WTC11 (cell line): ENCODE measurements around the gene USP7. TPM values are rescaled to one million over a fixed set of nuclear protein-coding genes. Genes with fewer than 3 reads are reported as not detected.

Source experiments
- ATAC-seq: fragments of 200-7000 bp; cut with Tn5 transposase; 2 replicates; pipeline ENCODE4 v1.10.0; 2021; ENCODE audit warnings: mild to moderate bottlenecking, moderate library complexity
- CTCF ChIA-PET: fragments of 300-600 bp; sonication (Branson Sonifier 250); formaldehyde crosslinking; loops from one replicate; lab custom pipeline; 2021; ENCODE audit warnings: antibody characterized with exemption; lab: Charles Lee
- POLR2A ChIA-PET: fragments of 350-600 bp; sonication (Branson Sonifier 250); formaldehyde crosslinking; loops from one replicate; lab custom pipeline; 2021; ENCODE audit warnings: antibody characterized with exemption; lab: Charles Lee
- DNase-seq: peaks from one replicate; pipeline ENCODE4 v3.0.0; 2021; ENCODE audit warnings: low spot score
- H3K27ac Mint-ChIP-seq: 2 replicates; pipeline ENCODE4 v1.8.0; 2021; ENCODE audit warnings: mixed read lengths
- H3K27me3 Mint-ChIP-seq: 2 replicates; pipeline ENCODE4 v1.8.0; 2021; ENCODE audit warnings: low read depth, mild to moderate bottlenecking, moderate library complexity, mixed read lengths
- H3K36me3 Mint-ChIP-seq: 2 replicates; pipeline ENCODE4 v1.8.0; 2021; ENCODE audit warnings: mixed read lengths
- H3K4me1 Mint-ChIP-seq: 2 replicates; pipeline ENCODE4 v1.8.0; 2022; ENCODE audit warnings: mixed read lengths
- H3K4me3 Mint-ChIP-seq: 2 replicates; pipeline ENCODE4 v1.8.0; 2021; ENCODE audit warnings: mild to moderate bottlenecking, moderate library complexity, mixed read lengths
- H3K9me3 Mint-ChIP-seq: 2 replicates; pipeline ENCODE4 v1.8.0; 2021; ENCODE audit warnings: mixed read lengths
- CREM ChIP-seq: sonication (generic); formaldehyde crosslinking; IDR thresholded peaks from 2 replicates; pipeline ENCODE4 v1.8.1; 2022; ENCODE audit warnings: mild to moderate bottlenecking, missing genetic modification reagents, moderate library complexity
- E2F5 ChIP-seq: sonication (generic); formaldehyde crosslinking; IDR thresholded peaks from 2 replicates; pipeline ENCODE4 v1.8.1; 2022; ENCODE audit warnings: mild to moderate bottlenecking, moderate library complexity, missing genetic modification reagents
- FOXP1 ChIP-seq: sonication (generic); formaldehyde crosslinking; IDR thresholded peaks from 2 replicates; pipeline ENCODE4 v1.8.0; 2022; ENCODE audit warnings: missing genetic modification reagents, mild to moderate bottlenecking, moderate library complexity, borderline replicate concordance
- NFATC4 ChIP-seq: fragments of 250-450 bp; sonication (Bioruptor Pico); IDR thresholded peaks from 2 replicates; pipeline ENCODE4 v1.9.0; 2021; ENCODE audit warnings: mild to moderate bottlenecking
- NR3C1 ChIP-seq: sonication (generic); formaldehyde crosslinking; conservative IDR thresholded peaks from 2 replicates; pipeline ENCODE4 v1.8.1; 2023; ENCODE audit warnings: low read depth, mild to moderate bottlenecking, missing genetic modification reagents
- TCF7 ChIP-seq: sonication (generic); formaldehyde crosslinking; IDR thresholded peaks from 2 replicates; pipeline ENCODE4 v1.8.0; 2022; ENCODE audit warnings: mild to moderate bottlenecking, low read depth, missing genetic modification reagents, moderate library complexity
- USF2 ChIP-seq: sonication (generic); formaldehyde crosslinking; IDR thresholded peaks from 2 replicates; pipeline ENCODE4 v1.8.1; 2023; ENCODE audit warnings: mild to moderate bottlenecking, missing genetic modification reagents, moderate library complexity
- ZBTB21 ChIP-seq: sonication (generic); formaldehyde crosslinking; IDR thresholded peaks from 2 replicates; pipeline ENCODE4 v1.8.1; 2023; ENCODE audit warnings: mild to moderate bottlenecking, missing genetic modification reagents, borderline replicate concordance
- ZNF138 ChIP-seq: sonication (generic); formaldehyde crosslinking; conservative IDR thresholded peaks from 2 replicates; pipeline ENCODE4 v1.8.1; 2022; ENCODE audit warnings: mild to moderate bottlenecking, moderate library complexity, missing genetic modification reagents
- ZNF317 ChIP-seq: sonication (generic); formaldehyde crosslinking; IDR thresholded peaks from 2 replicates; pipeline ENCODE4 v1.8.1; 2023; ENCODE audit warnings: low read depth, mild to moderate bottlenecking, moderate library complexity, missing genetic modification reagents, borderline replicate concordance
- ZNF416 ChIP-seq: fragments of 250-450 bp; sonication (Bioruptor Pico); IDR thresholded peaks from 2 replicates; pipeline ENCODE4 v1.9.0; 2021; ENCODE audit warnings: mild to moderate bottlenecking, inconsistent platforms
- total RNA-seq: library from RNA; stranded (reverse); gene quantifications from 3 replicates; pipeline ENCODE4 v1.2.3, GENCODE V29; 2021
- TF ChIP-seq, protein P1 (sequence below): sonication (generic); formaldehyde crosslinking; IDR thresholded peaks from 2 replicates; pipeline ENCODE4 v1.8.0; 2022; ENCODE audit warnings: missing genetic modification reagents
- TF ChIP-seq, protein P2 (sequence below): sonication (generic); formaldehyde crosslinking; IDR thresholded peaks from 2 replicates; pipeline ENCODE4 v1.8.1; 2022; ENCODE audit warnings: low read depth, mild to moderate bottlenecking, moderate library complexity, missing genetic modification reagents, borderline replicate concordance
- TF ChIP-seq, protein P3 (sequence below): fragments of 250-450 bp; sonication (Bioruptor Pico); IDR thresholded peaks from 2 replicates; pipeline ENCODE4 v1.9.0; 2021; ENCODE audit warnings: mild to moderate bottlenecking
- TF ChIP-seq, protein P4 (sequence below): sonication (generic); formaldehyde crosslinking; IDR thresholded peaks from 2 replicates; pipeline ENCODE4 v1.8.0; 2022; ENCODE audit warnings: mild to moderate bottlenecking, missing genetic modification reagents

USP7 gene
- total RNA-seq, 1 experiment from 2014 or later, result 211 TPM

DNA sequence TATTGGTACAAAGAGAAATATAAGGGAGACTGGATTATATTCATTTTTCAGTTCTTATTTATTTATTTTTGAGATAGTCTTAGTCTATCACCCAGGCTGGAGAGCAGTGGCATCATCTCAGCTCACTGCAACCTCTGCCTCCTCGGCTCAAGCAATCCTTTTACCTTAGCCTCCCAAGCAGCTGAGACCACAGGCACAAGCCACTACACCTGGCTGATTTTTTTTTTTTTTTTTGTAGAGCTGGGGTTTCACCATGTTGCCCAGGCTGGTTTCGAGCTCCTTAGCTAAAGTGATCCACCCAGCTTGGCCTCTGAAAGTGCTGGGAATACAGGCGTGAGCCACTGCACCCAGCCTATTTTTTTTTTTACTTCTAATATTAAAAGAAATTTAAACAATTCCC, 40.1 kb upstream of the USP7 start (continued):
- TF ChIP-seq ZNF138 (CRISPR knock-in tag), result no peak

DNA sequence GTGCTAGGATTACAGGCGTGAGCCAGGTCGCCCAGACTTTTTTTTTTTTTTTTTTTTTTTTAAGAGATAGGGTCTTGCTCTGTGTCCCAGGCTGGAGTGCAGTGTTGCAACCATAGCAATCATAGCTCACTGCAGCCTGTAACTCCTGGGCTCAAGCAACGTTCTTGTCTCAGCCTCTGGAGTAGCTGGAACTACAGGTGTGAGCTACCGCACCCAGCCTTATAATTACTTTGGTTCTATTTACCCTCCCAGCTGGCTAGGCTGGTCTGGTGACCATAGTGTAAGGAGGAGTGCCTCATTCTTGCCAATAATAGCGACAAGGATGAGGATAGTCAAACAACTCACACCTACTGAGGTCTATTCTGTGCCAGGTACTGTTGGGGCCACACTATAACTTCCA, 39.6 kb upstream of the USP7 start:
- no peak overlapping the region for H3K4me3 Mint-ChIP-seq
- no peaks in the 10 kb centered on the region for H3K36me3 Mint-ChIP-seq
- TF ChIP-seq, protein P1, sequence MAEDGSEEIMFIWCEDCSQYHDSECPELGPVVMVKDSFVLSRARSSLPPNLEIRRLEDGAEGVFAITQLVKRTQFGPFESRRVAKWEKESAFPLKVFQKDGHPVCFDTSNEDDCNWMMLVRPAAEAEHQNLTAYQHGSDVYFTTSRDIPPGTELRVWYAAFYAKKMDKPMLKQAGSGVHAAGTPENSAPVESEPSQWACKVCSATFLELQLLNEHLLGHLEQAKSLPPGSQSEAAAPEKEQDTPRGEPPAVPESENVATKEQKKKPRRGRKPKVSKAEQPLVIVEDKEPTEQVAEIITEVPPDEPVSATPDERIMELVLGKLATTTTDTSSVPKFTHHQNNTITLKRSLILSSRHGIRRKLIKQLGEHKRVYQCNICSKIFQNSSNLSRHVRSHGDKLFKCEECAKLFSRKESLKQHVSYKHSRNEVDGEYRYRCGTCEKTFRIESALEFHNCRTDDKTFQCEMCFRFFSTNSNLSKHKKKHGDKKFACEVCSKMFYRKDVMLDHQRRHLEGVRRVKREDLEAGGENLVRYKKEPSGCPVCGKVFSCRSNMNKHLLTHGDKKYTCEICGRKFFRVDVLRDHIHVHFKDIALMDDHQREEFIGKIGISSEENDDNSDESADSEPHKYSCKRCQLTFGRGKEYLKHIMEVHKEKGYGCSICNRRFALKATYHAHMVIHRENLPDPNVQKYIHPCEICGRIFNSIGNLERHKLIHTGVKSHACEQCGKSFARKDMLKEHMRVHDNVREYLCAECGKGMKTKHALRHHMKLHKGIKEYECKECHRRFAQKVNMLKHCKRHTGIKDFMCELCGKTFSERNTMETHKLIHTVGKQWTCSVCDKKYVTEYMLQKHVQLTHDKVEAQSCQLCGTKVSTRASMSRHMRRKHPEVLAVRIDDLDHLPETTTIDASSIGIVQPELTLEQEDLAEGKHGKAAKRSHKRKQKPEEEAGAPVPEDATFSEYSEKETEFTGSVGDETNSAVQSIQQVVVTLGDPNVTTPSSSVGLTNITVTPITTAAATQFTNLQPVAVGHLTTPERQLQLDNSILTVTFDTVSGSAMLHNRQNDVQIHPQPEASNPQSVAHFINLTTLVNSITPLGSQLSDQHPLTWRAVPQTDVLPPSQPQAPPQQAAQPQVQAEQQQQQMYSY, result no peak
- ChIA-PET CTCF (interaction anchor here (0.6 to 8.9 kb wide), 6 partner anchors 9 to 131 kb away, joined by 3 to 436 read pairs (median 6); no protein-coding TSS in a partner anchor), POLR2A (interaction anchor here (0.6 kb wide), 1 partner anchor 475 kb away, joined by 3 read pairs; no protein-coding TSS in a partner anchor)
- H3K9me3 Mint-ChIP-seq, result no peaks in the 10 kb centered on the region
- no peak overlapping the region for H3K27ac Mint-ChIP-seq
- DNase-seq, result no peak
- ATAC-seq, result no peak
- no peaks in the 10 kb centered on the region; the same call in 1 of the 2 replicates for H3K27me3 Mint-ChIP-seq
- H3K4me1 Mint-ChIP-seq, result peaks cover under 1% of the 10 kb centered on the region

GRCh38 chr16:9002042-9002441, 38.3 kb upstream of the USP7 start:
- ChIA-PET CTCF (interaction anchor here (0.7 to 8.9 kb wide), 5 partner anchors 11 to 108 kb away, joined by 3 to 436 read pairs (median 5); no protein-coding TSS in a partner anchor), POLR2A (interaction anchor here (0.6 to 0.7 kb wide), 4 partner anchors 12 to 428 kb away, joined by 3 to 4 read pairs (median 3); no protein-coding TSS in a partner anchor)
- no peaks in the 10 kb centered on the region; the same call in 1 of the 2 replicates for H3K27me3 Mint-ChIP-seq
- H3K36me3 Mint-ChIP-seq, result no peaks in the 10 kb centered on the region
- H3K27ac Mint-ChIP-seq, result no peak overlapping the region
- no peak for TF ChIP-seq USF2 (CRISPR knock-in tag)
- TF ChIP-seq, protein P2, sequence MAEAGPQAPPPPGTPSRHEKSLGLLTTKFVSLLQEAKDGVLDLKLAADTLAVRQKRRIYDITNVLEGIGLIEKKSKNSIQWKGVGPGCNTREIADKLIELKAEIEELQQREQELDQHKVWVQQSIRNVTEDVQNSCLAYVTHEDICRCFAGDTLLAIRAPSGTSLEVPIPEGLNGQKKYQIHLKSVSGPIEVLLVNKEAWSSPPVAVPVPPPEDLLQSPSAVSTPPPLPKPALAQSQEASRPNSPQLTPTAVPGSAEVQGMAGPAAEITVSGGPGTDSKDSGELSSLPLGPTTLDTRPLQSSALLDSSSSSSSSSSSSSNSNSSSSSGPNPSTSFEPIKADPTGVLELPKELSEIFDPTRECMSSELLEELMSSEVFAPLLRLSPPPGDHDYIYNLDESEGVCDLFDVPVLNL (CRISPR knock-in tag), result no peak
- TF ChIP-seq ZBTB21, result no peak
- TF ChIP-seq ZNF416 (CRISPR knock-in tag), result no peak
- TF ChIP-seq CREM, result no peak
- no peak for TF ChIP-seq FOXP1 (CRISPR knock-in tag)
- TF ChIP-seq ZNF317, result no peak
- ATAC-seq, result no peak
- 0 out of 2 replicates have a peak, but pooled peaks cover under 1% of the 10 kb centered on the region for H3K4me1 Mint-ChIP-seq
- DNase-seq, result no peak
- H3K9me3 Mint-ChIP-seq, result peaks cover 2% of the 10 kb centered on the region
- no peak overlapping the region for H3K4me3 Mint-ChIP-seq

GRCh38 chr16:9000664-9001063, 37.0 kb upstream of the USP7 start:
- H3K4me1 Mint-ChIP-seq, result 0 out of 2 replicates have a peak, but pooled peaks cover 5% of the 10 kb centered on the region
- DNase-seq, result no peak
- H3K4me3 Mint-ChIP-seq, result no peak overlapping the region
- no peaks in the 10 kb centered on the region; the same call in 1 of the 2 replicates for H3K36me3 Mint-ChIP-seq
- no peak for ATAC-seq
- ChIA-PET POLR2A (no interaction called here), CTCF (interaction anchor here (1.3 to 5.4 kb wide), 2 partner anchors 8 to 34 kb away, joined by 3 to 38 read pairs; no protein-coding TSS in a partner anchor)
- no peak overlapping the region for H3K27ac Mint-ChIP-seq
- no peak for TF ChIP-seq NR3C1 (CRISPR knock-in tag)
- no peak for TF ChIP-seq TCF7
- TF ChIP-seq, protein P3, sequence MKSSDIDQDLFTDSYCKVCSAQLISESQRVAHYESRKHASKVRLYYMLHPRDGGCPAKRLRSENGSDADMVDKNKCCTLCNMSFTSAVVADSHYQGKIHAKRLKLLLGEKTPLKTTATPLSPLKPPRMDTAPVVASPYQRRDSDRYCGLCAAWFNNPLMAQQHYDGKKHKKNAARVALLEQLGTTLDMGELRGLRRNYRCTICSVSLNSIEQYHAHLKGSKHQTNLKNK (CRISPR knock-in tag), result no peak
- TF ChIP-seq NFATC4 (CRISPR knock-in tag), result no peak
- TF ChIP-seq CREM, result no peak
- TF ChIP-seq, protein P4, sequence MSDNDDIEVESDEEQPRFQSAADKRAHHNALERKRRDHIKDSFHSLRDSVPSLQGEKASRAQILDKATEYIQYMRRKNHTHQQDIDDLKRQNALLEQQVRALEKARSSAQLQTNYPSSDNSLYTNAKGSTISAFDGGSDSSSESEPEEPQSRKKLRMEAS (CRISPR knock-in tag), result no peak
- TF ChIP-seq E2F5 (CRISPR knock-in tag), result no peak
- peaks cover 10% of the 10 kb centered on the region for H3K9me3 Mint-ChIP-seq
- H3K27me3 Mint-ChIP-seq, result no peaks in the 10 kb centered on the region; the same call in 1 of the 2 replicates
